Endothelial cell of umbilical vein (primary cell): ENCODE measurements around the gene DDX24. TPM values are rescaled to one million over a fixed set of nuclear protein-coding genes. Genes with fewer than 3 reads are reported as not detected.

ENCODE experiments used
- BruUV-seq: library from RNA; stranded (reverse); fragments of 400-500 nt; replicated peaks from 2 replicates; lab custom pipeline; 2021; lab: Mats Ljungman, UMichigan
- CTCF ChIA-PET: fragments of 300-600, 350-600 bp; sonication (Branson Sonifier 250); formaldehyde crosslinking; loops from one replicate; lab custom pipeline; 2021; ENCODE audit warnings: antibody characterized with exemption, inconsistent platforms; lab: Charles Lee
- POLR2A ChIA-PET: fragments of 300-600, 350-600 bp; sonication (Branson Sonifier 250); formaldehyde crosslinking; loops from one replicate; lab custom pipeline; 2021; ENCODE audit warnings: antibody characterized with exemption, inconsistent platforms; lab: Charles Lee
- DNase-seq: peaks from one replicate; pipeline ENCODE4 v3.0.0-alpha.2; 2011; ENCODE audit warnings: low read depth, low spot score
- FAIRE-seq: peaks from 2 replicates; lab custom pipeline; 2011; peaks lifted over from hg19 to GRCh38; lab: Jason Lieb, UNC
- H2AFZ ChIP-seq: 2 replicates; pipeline ENCODE4 v1.6.0; 2012; ENCODE audit warnings: low read depth, low read length, control low read depth, inconsistent platforms
- H3K27ac ChIP-seq: 2 replicates; pipeline ENCODE4 v1.5.1; 2011; ENCODE audit warnings: low read depth, mild to moderate bottlenecking, control low read depth, low read length, moderate library complexity; ENCODE audit not compliant: insufficient read depth
- H3K27me3 ChIP-seq, 2 experiments: 2 replicates each; pipeline versions ENCODE4 v1.6.0 to v1.6.1; 2011; ENCODE audit warnings: low read length in 2 of 2, mixed read lengths in 1 of 2; ENCODE audit not compliant: control insufficient read depth in 2 of 2, insufficient read depth in 2 of 2
- H3K36me3 ChIP-seq, 2 experiments: 2 replicates in 1 of 2; 3 replicates in 1 of 2; pipeline ENCODE4 v1.5.1; 2011; ENCODE audit warnings: low read length in 2 of 2, mild to moderate bottlenecking in 1 of 2, moderate library complexity in 1 of 2; ENCODE audit not compliant: control insufficient read depth in 2 of 2, insufficient read depth in 2 of 2; ENCODE audit errors: extremely low read depth in 1 of 2
- H3K4me1 ChIP-seq: 3 replicates; pipeline ENCODE4 v1.5.1; 2011; ENCODE audit warnings: mild to moderate bottlenecking, low read length; ENCODE audit not compliant: control insufficient read depth, insufficient read depth; ENCODE audit errors: extremely low read depth
- H3K4me2 ChIP-seq: 2 replicates; pipeline ENCODE4 v1.6.1; 2011; ENCODE audit warnings: low read length, control low read depth, mixed read lengths; ENCODE audit not compliant: insufficient read depth
- H3K4me3 ChIP-seq, 3 experiments: fragments of 200-600 bp in 1 of 3; sonication (generic), shearing (Covaris generic) in 1 of 3; replicated peaks in 1 of 3; 2 replicates each; pipeline ENCODE4 v1.5.1; 2011 to 2016; ENCODE audit warnings: control low read depth in 3 of 3, low read length in 3 of 3, mild to moderate bottlenecking in 2 of 3, inconsistent platforms in 1 of 3, low read depth in 1 of 3, moderate library complexity in 1 of 3; ENCODE audit not compliant: insufficient read depth in 1 of 3
- H3K79me2 ChIP-seq: 2 replicates; pipeline ENCODE4 v1.6.0; 2012; ENCODE audit warnings: low read length, inconsistent platforms; ENCODE audit not compliant: control insufficient read depth, insufficient read depth
- H3K9ac ChIP-seq: replicated peaks from 2 replicates; pipeline ENCODE3; 2011; ENCODE audit warnings: low read length, control low read depth; ENCODE audit not compliant: insufficient read depth; ENCODE audit errors: extremely low read depth
- H3K9me1 ChIP-seq: replicated peaks from 3 replicates; pipeline ENCODE4 v1.6.0; 2011; ENCODE audit warnings: mild to moderate bottlenecking, low read length; ENCODE audit not compliant: control insufficient read depth, insufficient read depth; ENCODE audit errors: extremely low read depth
- H3K9me3 ChIP-seq: replicated peaks from 2 replicates; pipeline ENCODE4 v1.5.1; 2012; ENCODE audit warnings: low read length, inconsistent platforms; ENCODE audit not compliant: control insufficient read depth, insufficient read depth
- H4K20me1 ChIP-seq: replicated peaks from 2 replicates; pipeline ENCODE3; 2011; ENCODE audit warnings: mild to moderate bottlenecking, low read length; ENCODE audit not compliant: control insufficient read depth, insufficient read depth; ENCODE audit errors: extremely low read depth
- CTCF ChIP-seq, 2 donors: IDR thresholded peaks; 1 replicate in 1 of 2; 2 replicates in 1 of 2; pipeline ENCODE4 v1.5.1; 2011; ENCODE audit warnings: low read length in 2 of 2, mild to moderate bottlenecking in 2 of 2, moderate library complexity in 2 of 2, control low read depth in 1 of 2, inconsistent platforms in 1 of 2, low read depth in 1 of 2; ENCODE audit not compliant: insufficient read depth in 1 of 2; ENCODE audit errors: extremely low read depth in 1 of 2
- EZH2 ChIP-seq: IDR thresholded peaks from 2 replicates; pipeline ENCODE4 v1.6.1; 2012; ENCODE audit warnings: borderline replicate concordance, low read depth, mild to moderate bottlenecking, moderate library complexity, low read length, inconsistent platforms; ENCODE audit not compliant: severe bottlenecking
- FOS ChIP-seq: IDR thresholded peaks from 2 replicates; pipeline ENCODE4 v1.6.1; 2011; ENCODE audit warnings: mild to moderate bottlenecking, low read length, moderate library complexity, borderline replicate concordance; ENCODE audit not compliant: insufficient read depth
- GATA2 ChIP-seq: IDR thresholded peaks from 2 replicates; pipeline ENCODE4 v1.7.0; 2011; ENCODE audit warnings: low read depth, mild to moderate bottlenecking, moderate library complexity, mixed read lengths, low read length; ENCODE audit not compliant: insufficient read length, insufficient read depth
- JUN ChIP-seq: IDR thresholded peaks from 2 replicates; pipeline ENCODE4 v1.6.1; 2011; ENCODE audit warnings: borderline replicate concordance, low read depth; ENCODE audit not compliant: insufficient read length, insufficient read depth
- MAX ChIP-seq: IDR thresholded peaks from 2 replicates; pipeline ENCODE4 v1.6.1; 2011; ENCODE audit not compliant: insufficient read depth, insufficient read length
- MYC ChIP-seq: IDR thresholded peaks from one replicate; pipeline ENCODE4 v1.6.1; 2011; ENCODE audit warnings: mild to moderate bottlenecking, low read depth, low read length
- POLR2A ChIP-seq: IDR thresholded peaks from 2 replicates; pipeline ENCODE4 v1.6.1; 2012; ENCODE audit warnings: low read depth, mild to moderate bottlenecking, control low read depth, low read length
- POLR2AphosphoS5 ChIP-seq: IDR thresholded peaks from 2 replicates; pipeline ENCODE4 v1.6.1; 2012; ENCODE audit warnings: low read depth, mild to moderate bottlenecking, control low read depth, low read length, moderate library complexity; ENCODE audit not compliant: insufficient read depth
- dilution Hi-C: fragments of 300-500 bp; cut with MboI; formaldehyde crosslinking; loops from one replicate; pipeline ENCODE4 v1.15.0; 2019; ENCODE audit warnings: low sequenced_read_pairs; ENCODE audit not compliant: extremely low pct_ligation_motif_present
- intact Hi-C: fragments of 100-400 bp; cut with micrococcal nuclease; formaldehyde crosslinking; loops from one replicate; pipeline ENCODE4 v1.10.0; 2022
- polyA plus RNA-seq, 4 experiments: library from polyadenylated mRNA; depleted of rRNA in 3 of 4; stranded (reverse) in 3 of 4; unstranded in 1 of 4; fragments of >200 nt; gene quantifications; 2 replicates each; pipeline versions ENCODE4 v1.2.1 to v1.2.3, GENCODE V29; 2011 to 2012; ENCODE audit warnings: missing spikeins in 1 of 4
- total RNA-seq: library from RNA; stranded (reverse); gene quantifications from 2 replicates; pipeline ENCODE4 v1.2.3, GENCODE V29; 2021

Gene DDX24
- total and polyA plus RNA-seq, 2 donors (not counting 3 experiments of a cell fraction or from before 2014, with no cell fraction given): 88.3 to 141 TPM

DNA sequence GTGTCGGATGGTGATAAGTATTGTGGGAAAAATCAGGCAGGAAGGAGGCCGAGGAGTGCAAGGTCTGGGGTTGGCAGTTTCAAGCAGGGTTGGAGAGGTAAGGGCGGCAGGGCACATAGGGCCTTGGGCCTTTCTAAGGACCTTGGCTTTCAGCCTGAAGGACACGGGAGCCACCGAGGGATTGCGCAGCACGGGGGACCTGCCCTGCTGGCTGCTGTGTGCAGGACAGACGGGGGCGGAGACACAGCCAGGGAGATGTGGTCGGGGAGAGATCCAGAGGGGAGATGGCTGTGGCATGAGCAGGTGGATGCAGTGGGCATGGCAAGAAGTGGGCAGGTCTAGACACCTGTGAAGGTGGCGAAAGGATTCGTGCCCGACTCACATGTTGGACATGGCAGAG lies 40.2 kb downstream of the DDX24 start:
- dilution Hi-C loops: no loop called here

More for the DNA sequence above, 40.2 kb downstream of the DDX24 start:
- Histone ChIP-seq H3K9me1 (no peaks in the 10 kb centered on the region), H3K4me1 (no peaks in the 10 kb centered on the region), H2AFZ (no peak overlapping the region), H3K79me2 (no peaks in the 10 kb centered on the region), H3K27ac (no peak overlapping the region), H3K4me3 (no peak overlapping the region), H3K36me3 (peaks cover 0 to 2% of the 10 kb centered on the region in 2 experiments), H3K9ac (no peak overlapping the region), H3K9me3 (no peaks in the 10 kb centered on the region), H4K20me1 (no peaks in the 10 kb centered on the region), H3K27me3 (no peaks in the 10 kb centered on the region), H3K4me2 (no peak overlapping the region)
- DNase-seq (no peak), FAIRE-seq (no peak)
- intact Hi-C loops: no loop called here
- no TSS peak for BruUV-seq
- CTCF ChIA-PET: interaction anchor here (10.5 kb wide), 1 partner anchor 97 kb away, joined by 347 read pairs; no protein-coding TSS in a partner anchor
- POLR2A ChIA-PET: no interaction called here
- TF ChIP-seq MAX (no peak), MYC (no peak), JUN (no peak), POLR2AphosphoS5 (no peak), FOS (no peak), GATA2 (no peak), POLR2A (no peak), EZH2 (no peak), CTCF (IDR thresholded peaks at IDR 0.05; ENCODE audit: extremely low read depth in 1 of 2, insufficient read depth in 1 of 2, low read depth in 1 of 2, low read length in 2 of 2) (no peak)
